ENCODE results near the gene RIMKLA. TPM values are rescaled to one million over a fixed set of nuclear protein-coding genes. Genes with fewer than 3 reads are reported as not detected.
A peak's percentile ranks its signal among the peaks of the same experiment; 100 is the strongest.

The RIMKLA gene
- total and polyA plus RNA-seq, 2 of the 13 experiments (the other 11 are each of a cell fraction or from before 2014, with no cell fraction given): 2.5 to 3.8 TPM

DNA sequence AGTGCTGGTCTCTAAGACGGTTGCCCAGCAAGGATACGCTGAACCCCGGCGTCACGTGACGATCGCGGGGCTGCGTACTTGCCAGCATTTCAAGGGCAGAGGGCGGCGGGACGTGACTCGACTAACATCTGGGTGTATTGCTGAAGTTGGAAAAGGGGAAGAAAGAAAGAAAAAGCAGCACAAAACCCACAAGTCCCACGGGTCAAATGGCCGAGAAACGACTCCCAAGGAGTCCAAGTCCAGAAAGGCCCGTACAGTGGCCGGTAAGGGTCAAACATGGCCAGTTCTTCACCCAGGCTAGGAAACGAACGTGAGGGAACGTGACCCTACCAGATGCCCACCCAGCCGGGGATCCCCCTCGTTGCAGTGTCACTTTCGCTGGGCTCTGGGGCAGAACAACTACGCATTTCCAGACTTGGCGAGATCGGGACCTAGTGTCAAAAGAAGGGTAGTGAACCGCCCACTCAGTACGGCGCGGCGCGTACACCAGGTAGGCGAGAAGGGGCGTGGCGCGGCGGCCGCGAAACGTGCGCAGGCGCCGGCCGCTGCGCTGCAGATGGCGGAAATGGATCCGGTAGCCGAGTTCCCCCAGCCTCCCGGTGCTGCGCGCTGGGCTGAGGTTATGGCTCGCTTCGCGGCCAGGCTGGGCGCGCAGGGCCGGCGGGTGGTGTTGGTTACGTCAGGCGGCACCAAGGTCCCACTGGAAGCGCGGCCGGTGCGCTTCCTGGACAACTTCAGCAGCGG is 75.6 kb downstream of the RIMKLA start, which contains the start of the genes PPCS and ZMYND12 (continued):
- TF ChIP-seq, protein P1, sequence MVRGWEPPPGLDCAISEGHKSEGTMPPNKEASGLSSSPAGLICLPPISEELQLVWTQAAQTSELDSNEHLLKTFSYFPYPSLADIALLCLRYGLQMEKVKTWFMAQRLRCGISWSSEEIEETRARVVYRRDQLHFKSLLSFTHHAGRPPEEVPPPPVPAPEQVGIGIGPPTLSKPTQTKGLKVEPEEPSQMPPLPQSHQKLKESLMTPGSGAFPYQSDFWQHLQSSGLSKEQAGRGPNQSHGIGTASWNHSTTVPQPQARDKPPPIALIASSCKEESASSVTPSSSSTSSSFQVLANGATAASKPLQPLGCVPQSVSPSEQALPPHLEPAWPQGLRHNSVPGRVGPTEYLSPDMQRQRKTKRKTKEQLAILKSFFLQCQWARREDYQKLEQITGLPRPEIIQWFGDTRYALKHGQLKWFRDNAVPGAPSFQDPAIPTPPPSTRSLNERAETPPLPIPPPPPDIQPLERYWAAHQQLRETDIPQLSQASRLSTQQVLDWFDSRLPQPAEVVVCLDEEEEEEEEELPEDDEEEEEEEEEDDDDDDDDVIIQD (CRISPR knock-in tag; IDR thresholded peaks at IDR 0.05; ENCODE audit: low read depth): no peak
- TF ChIP-seq FOXA3 (CRISPR knock-in tag; IDR thresholded peaks at IDR 0.05) (peak; percentile 13; the same call in 1 of the 2 replicates), ZNF720 (CRISPR knock-in tag; IDR thresholded peaks at IDR 0.05) (no peak), NFE2L1 (CRISPR knock-in tag; IDR thresholded peaks at IDR 0.05; ENCODE audit: borderline replicate concordance) (no peak), ZNF577 (CRISPR knock-in tag; IDR thresholded peaks at IDR 0.05; ENCODE audit: borderline replicate concordance, low read depth) (peak; percentile 87; the same call in 1 of the 2 replicates), TP53 (CRISPR knock-in tag; conservative IDR thresholded peaks at IDR 0.05) (no peak), ZNF460 (CRISPR knock-in tag; IDR thresholded peaks at IDR 0.05; ENCODE audit: borderline replicate concordance) (no peak; the same call in 1 of the 2 replicates), MAFF (IDR thresholded peaks at IDR 0.05; ENCODE audit: low read depth, low read length) (no peak), ZNF20 (CRISPR knock-in tag; IDR thresholded peaks at IDR 0.05) (no peak; the same call in 1 of the 2 replicates)
- TF ChIP-seq, protein P2, sequence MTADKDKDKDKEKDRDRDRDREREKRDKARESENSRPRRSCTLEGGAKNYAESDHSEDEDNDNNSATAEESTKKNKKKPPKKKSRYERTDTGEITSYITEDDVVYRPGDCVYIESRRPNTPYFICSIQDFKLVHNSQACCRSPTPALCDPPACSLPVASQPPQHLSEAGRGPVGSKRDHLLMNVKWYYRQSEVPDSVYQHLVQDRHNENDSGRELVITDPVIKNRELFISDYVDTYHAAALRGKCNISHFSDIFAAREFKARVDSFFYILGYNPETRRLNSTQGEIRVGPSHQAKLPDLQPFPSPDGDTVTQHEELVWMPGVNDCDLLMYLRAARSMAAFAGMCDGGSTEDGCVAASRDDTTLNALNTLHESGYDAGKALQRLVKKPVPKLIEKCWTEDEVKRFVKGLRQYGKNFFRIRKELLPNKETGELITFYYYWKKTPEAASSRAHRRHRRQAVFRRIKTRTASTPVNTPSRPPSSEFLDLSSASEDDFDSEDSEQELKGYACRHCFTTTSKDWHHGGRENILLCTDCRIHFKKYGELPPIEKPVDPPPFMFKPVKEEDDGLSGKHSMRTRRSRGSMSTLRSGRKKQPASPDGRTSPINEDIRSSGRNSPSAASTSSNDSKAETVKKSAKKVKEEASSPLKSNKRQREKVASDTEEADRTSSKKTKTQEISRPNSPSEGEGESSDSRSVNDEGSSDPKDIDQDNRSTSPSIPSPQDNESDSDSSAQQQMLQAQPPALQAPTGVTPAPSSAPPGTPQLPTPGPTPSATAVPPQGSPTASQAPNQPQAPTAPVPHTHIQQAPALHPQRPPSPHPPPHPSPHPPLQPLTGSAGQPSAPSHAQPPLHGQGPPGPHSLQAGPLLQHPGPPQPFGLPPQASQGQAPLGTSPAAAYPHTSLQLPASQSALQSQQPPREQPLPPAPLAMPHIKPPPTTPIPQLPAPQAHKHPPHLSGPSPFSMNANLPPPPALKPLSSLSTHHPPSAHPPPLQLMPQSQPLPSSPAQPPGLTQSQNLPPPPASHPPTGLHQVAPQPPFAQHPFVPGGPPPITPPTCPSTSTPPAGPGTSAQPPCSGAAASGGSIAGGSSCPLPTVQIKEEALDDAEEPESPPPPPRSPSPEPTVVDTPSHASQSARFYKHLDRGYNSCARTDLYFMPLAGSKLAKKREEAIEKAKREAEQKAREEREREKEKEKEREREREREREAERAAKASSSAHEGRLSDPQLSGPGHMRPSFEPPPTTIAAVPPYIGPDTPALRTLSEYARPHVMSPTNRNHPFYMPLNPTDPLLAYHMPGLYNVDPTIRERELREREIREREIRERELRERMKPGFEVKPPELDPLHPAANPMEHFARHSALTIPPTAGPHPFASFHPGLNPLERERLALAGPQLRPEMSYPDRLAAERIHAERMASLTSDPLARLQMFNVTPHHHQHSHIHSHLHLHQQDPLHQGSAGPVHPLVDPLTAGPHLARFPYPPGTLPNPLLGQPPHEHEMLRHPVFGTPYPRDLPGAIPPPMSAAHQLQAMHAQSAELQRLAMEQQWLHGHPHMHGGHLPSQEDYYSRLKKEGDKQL (CRISPR knock-in tag; IDR thresholded peaks at IDR 0.05; ENCODE audit: low read depth): no peak
- TF ChIP-seq, protein P3, sequence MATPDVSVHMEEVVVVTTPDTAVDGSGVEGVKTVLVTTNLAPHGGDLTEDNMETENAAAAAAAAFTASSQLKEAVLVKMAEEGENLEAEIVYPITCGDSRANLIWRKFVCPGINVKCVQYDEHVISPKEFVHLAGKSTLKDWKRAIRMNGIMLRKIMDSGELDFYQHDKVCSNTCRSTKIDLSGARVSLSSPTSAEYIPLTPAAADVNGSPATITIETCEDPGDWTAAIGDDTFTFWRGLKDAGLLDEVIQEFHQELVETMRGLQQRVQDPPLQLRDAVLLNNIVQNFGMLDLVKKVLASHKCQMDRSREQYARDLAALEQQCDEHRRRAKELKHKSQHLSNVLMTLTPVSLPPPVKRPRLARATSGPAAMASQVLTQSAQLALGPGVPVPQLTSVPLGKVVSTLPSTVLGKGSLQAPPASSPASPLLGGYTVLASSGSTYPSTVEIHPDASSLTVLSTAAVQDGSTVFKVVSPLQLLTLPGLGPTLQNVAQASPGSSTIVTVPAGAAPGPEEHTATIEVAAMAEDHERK (CRISPR knock-in tag; IDR thresholded peaks at IDR 0.05; ENCODE audit: low read depth): 0 out of 2 replicates have a peak, but pooled peaks have one; percentile 54
- TF ChIP-seq, protein P4, sequence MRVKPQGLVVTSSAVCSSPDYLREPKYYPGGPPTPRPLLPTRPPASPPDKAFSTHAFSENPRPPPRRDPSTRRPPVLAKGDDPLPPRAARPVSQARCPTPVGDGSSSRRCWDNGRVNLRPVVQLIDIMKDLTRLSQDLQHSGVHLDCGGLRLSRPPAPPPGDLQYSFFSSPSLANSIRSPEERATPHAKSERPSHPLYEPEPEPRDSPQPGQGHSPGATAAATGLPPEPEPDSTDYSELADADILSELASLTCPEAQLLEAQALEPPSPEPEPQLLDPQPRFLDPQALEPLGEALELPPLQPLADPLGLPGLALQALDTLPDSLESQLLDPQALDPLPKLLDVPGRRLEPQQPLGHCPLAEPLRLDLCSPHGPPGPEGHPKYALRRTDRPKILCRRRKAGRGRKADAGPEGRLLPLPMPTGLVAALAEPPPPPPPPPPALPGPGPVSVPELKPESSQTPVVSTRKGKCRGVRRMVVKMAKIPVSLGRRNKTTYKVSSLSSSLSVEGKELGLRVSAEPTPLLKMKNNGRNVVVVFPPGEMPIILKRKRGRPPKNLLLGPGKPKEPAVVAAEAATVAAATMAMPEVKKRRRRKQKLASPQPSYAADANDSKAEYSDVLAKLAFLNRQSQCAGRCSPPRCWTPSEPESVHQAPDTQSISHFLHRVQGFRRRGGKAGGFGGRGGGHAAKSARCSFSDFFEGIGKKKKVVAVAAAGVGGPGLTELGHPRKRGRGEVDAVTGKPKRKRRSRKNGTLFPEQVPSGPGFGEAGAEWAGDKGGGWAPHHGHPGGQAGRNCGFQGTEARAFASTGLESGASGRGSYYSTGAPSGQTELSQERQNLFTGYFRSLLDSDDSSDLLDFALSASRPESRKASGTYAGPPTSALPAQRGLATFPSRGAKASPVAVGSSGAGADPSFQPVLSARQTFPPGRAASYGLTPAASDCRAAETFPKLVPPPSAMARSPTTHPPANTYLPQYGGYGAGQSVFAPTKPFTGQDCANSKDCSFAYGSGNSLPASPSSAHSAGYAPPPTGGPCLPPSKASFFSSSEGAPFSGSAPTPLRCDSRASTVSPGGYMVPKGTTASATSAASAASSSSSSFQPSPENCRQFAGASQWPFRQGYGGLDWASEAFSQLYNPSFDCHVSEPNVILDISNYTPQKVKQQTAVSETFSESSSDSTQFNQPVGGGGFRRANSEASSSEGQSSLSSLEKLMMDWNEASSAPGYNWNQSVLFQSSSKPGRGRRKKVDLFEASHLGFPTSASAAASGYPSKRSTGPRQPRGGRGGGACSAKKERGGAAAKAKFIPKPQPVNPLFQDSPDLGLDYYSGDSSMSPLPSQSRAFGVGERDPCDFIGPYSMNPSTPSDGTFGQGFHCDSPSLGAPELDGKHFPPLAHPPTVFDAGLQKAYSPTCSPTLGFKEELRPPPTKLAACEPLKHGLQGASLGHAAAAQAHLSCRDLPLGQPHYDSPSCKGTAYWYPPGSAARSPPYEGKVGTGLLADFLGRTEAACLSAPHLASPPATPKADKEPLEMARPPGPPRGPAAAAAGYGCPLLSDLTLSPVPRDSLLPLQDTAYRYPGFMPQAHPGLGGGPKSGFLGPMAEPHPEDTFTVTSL (CRISPR knock-in tag; IDR thresholded peaks at IDR 0.05; ENCODE audit: borderline replicate concordance): peak; percentile 57; the same call in 1 of the 2 replicates
- TF ChIP-seq, protein P5, sequence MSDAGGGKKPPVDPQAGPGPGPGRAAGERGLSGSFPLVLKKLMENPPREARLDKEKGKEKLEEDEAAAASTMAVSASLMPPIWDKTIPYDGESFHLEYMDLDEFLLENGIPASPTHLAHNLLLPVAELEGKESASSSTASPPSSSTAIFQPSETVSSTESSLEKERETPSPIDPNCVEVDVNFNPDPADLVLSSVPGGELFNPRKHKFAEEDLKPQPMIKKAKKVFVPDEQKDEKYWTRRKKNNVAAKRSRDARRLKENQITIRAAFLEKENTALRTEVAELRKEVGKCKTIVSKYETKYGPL (CRISPR knock-in tag; IDR thresholded peaks at IDR 0.05): no peak

Data from HepG2 (cell line).